GM21723 (cell line): Measurements from ENCODE around the gene SMPD4.
"Not testable (repeated sequence)": the region's sequence is repeated elsewhere in the genome, so short reads cannot be mapped to it uniquely, and the experiment has no call there.

Source experiments
- ATAC-seq: cut with Tn5 transposase; IDR thresholded peaks from one replicate; pipeline ENCODE4 v1.9.1; 2021; ENCODE audit warnings: mild to moderate bottlenecking, moderate library complexity; ENCODE audit not compliant: unreplicated experiment

SMPD4 gene

DNA sequence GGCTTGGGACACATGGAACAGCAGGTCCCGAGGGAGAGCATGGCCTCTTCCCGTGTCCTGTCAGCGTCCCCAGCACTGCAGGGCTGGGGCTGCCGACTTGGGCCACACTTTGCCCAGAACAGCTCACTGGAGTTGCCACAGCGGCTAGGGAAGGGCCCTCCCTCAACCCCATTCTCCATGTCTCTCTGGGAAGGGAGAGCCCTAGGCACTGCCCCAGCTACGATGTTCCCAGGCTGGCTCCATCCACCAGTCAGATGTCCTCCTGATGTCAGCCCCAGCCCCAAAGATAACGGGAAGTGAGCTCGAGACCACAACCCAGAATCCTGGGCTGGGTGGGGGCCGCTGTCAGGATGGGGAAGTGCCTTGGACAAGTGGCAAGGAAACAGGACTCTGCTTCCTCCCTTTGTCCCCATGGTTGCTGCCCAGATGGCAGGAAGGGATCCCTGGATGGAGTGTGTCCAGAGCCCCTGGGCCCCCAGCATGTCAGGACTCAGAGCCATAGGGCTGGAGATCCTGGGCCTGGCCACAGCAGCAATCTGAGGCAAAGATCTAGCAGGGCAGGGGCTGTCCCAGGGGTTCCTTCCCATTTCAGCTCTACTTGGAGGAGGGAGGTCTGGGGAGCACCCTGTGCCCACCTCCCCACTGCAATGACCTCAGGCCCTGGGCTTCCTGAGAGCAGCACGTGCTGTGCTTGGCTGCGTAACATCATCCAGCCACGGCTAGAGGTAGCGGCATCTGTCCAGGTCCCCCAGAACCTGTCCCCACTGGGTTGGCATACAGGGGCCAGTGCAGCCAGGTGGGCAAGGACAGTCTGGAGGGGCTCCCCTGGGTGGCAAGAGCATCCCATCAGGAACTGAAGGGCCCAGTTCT lies 38.8 kb downstream of the SMPD4 start:
- ATAC-seq: not testable (repeated sequence)

DNA sequence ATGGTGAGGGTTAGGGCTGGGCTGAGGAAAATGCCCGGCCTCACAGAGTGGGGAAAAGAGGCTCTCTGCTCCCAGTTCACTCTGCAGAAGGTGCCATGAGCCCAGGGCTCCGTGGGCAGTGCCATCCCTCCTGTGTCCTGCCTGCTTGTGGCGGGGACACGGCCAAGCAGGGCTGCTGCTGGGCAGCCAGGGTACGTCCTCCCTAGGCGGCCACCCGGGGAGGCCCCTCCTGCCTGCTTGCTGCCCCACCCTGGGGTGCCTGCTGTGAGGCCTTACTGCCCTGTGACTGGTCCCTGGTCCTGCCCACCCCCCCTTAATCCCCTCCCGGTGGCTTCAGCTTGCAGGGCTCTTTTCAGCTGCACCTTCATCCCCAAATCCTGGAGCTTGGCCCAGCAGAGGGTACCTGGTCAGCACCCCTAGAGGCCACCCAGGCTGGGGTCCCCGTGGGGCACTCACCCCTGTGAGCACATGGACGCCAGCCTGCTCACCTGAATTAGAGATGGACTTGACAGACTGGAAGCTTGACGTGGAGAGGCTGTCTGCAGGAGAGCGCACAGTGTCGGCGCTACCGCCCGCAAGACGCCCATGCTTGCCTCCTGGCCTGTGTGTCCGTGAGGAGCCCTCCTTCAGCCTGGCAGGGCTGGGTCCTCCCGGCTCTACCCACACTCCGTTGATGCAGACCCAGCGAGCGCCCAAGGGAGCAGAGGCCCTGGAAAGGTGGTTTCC lies 39.6 kb downstream of the SMPD4 start:
- not testable (repeated sequence) for ATAC-seq

- ATAC-seq: not testable (repeated sequence)
Observed at GRCh38 chr2:130141002-130141401, 40.4 kb downstream of the SMPD4 start.

DNA sequence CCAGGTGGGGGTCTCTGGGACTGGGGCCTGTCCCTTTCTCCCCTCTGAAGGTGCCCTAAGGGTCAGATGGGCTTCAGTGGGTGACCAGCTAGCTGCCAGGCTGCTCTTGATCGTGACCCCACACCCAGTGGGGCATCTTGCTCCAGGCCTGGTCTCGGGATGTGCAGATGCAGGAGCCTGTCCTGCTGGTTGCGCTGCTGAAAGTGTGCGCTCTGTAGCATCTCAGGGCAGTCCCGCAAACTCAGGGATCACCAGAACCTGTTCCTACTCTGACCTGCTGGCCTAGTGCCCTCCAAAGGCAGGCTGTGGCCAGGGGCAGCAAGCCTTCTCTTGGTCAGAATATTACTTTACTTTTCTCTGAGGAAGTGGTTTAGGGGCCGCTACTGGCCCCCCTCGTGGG lies 40.9 kb downstream of the SMPD4 start:
- ATAC-seq: not testable (repeated sequence)

DNA sequence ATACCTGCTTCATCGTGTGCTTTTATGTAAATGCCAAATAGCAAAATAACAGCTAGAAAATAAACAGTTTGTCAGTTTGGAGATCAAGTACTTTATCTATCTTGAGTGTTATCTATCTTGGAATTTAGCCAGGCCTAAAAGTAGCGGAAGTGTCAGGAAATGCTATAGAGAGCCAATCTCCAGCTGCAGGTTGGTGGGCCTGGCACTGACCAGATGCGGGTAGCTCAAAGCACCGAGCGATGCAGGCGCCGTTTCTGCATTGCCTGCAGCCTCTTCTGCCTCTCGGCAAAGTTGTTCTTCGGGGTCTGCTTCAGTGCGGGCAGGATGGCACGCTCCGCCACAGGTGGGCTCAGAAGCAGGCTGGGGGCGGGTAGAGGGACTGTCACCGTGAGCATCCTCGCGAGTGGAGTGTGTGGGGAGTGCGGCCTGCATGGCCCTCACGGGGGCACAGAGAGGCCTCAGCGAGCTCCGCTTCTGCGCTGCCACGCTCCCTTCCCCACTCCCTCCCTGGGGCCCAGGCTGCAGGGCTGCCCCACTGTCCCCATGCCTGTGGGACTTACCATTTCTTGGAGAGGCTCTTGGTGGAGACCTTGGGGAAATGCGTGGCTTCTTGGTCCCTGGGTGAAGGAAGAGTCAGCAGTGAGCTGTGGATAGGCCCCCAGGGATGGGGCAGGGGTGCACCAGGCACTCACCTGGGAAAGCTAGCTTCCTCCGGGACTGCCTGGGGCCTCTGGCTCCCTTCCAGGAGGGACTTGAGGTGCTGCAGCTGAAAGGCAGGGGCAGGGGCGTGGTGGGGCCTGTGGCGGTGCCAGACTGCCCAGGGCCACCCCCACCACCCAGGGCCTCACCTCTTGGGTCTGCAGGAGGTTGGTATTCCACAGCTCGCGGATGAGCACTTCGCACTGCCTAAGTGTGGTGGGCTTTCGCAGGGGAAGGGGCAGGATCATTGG lies 41.8 kb downstream of the SMPD4 start:
- not testable (repeated sequence) for ATAC-seq

GRCh38 chr2:130138841-130139251 lies 42.6 kb downstream of the SMPD4 start:
- not testable (repeated sequence) for ATAC-seq

- not testable (repeated sequence) for ATAC-seq
Observed at GRCh38 chr2:130138326-130138725, 43.1 kb downstream of the SMPD4 start.

DNA sequence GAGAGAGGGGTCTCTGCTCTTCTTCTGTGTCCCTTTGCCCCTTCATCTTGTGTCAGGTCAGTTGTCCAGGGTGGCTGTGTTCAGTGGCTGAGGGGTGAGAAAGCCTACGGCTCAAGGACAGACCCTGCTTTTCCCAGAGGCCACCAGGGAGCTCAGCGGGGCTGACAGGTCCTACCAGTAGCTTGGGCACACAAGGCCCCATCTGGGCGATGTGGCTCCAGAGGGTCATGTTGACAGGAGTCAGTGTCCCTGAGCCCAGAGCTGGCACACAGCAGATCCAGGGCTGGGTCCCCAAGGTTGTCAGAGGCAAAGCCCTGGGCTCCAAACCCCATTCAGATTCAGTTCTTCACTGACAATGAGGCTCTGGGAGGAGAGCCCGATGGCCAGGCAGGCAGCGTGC lies 44.3 kb downstream of the SMPD4 start:
- ATAC-seq: not testable (repeated sequence)

- ATAC-seq: not testable (repeated sequence)
Observed at GRCh38 chr2:130136546-130136945, 44.9 kb downstream of the SMPD4 start.

GRCh38 chr2:130135692-130136541 lies 45.5 kb downstream of the SMPD4 start:
- ATAC-seq: no peak

DNA sequence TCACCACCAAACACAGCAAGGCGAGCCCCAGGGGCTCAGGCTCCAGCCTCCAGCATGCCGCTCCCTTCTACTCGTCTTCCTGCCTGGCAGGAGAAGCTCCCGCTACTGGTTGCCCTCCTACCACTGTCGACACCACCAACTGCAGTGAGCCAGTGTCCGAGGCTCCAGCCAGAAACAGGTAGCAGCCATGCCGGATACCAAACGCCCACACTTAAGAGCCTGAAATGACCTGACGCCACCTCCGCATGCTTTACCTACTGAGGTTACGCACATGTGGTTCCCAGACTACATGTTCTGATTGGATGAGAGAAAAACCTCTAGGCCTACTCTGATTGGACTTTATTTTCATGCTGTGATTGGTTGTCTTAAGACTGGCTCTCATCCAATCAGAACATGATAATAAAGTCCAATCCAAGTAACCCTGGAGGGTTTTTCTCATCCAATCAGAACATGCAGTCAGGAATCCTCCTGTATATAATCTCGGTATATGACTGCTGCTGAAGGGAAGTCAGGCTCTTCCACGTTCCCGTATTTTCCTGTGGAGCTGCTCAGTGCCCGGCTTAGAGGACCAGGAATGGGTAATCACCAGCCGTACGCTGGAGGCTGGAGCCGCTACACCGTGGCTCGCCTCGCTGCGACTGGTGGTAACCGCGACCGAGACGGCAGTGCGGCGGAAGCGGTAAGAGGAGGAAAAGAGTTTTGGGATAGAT lies 52.1 kb downstream of the SMPD4 start, which contains the start of gene POTEF:
TSS of gene POTEF (minus strand) at position 103 of the 710 bp plus-strand sequence. CDS start 8,707 bp downstream, outside the sequence.
- not testable (repeated sequence) for ATAC-seq

- not testable (repeated sequence) for ATAC-seq
Observed at GRCh38 chr2:130128464-130128863, 52.9 kb downstream of the SMPD4 start.

GRCh38 chr2:130127726-130128125 lies 53.7 kb downstream of the SMPD4 start:
- ATAC-seq: not testable (repeated sequence)

- ATAC-seq: not testable (repeated sequence)
Observed at GRCh38 chr2:130120924-130121323, 60.5 kb downstream of the SMPD4 start.

DNA sequence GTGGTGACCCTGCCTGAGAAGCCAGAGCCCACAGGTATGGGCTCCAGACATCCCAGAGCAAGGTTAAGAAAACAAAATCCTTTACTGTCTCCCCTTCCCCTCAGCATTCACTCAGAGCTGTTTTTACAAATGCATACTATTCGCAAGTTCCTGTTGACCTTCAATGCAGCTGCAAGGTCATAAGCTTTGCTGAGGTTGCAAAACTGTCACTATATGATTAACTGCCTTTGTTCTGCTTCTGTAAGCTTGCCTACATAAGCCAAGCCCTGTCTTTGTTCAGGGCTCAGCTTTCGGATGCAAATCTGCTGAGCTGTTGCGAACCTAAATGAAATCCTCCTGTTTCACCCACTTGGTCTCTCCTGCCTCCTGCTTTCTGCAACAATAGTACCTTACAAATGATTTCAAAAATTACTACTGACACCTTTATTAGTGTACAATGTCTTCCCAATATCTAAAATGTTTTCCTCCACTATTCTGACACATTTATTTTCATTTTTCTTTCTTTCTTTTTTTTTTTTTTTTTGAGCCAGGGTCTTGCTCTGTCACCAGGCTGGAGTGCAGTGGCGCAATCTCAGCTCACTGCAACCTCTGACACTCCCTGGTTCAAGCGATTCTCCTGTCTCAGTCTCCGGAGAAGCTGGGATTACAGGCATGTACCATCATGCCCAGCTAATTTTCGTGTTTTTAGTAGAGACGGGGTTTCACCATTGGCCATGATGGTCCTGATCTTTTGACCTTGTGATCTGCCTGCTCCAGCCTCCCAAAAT lies 78.6 kb downstream of the SMPD4 start:
- not testable (repeated sequence) for ATAC-seq
